ENCODE measurements around the gene OR6K2.

The OR6K2 gene

DNA sequence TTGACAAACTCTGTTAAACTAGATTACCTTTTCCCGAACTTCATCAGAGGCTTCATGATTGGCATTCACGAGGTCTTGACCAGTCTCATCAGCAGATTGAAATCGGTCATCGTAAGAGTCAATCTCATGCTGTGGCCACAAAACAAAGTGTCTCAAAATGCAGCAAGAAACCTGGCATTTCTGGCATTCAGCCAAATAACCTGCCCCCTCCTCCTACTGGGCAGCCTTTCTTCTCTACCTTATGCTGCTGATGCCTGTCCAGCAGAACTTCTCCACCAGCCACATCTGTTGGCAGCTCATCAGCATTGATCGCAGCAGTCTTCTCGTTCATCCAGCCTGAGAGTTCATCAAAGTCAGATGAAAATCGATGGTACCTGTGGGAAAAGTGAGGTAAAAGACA, 26.1 kb downstream of the OR6K2 start:
- TF ChIP-seq CTCF (conservative IDR thresholded peaks at IDR 0.05; ENCODE audit: low read depth, low read length) = no peak

DNA sequence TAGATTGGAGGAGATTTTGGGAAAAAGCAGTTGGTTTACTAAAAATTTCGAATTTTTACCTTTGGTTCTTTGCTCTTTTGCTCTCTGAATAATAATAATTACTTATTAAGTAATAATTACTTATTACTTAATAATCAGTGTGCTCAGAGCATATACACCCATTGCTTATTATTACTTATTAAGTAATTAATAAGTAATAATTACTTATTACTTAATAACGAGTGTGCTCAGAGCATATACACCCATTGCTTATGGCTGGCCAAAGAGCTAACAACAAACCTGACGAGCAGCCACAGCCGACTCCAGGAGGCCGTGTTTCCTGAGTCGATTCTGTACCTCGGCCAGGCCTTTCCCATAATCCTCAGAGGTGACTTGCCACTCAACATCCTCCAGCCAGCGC, 34.4 kb downstream of the OR6K2 start:
- TF ChIP-seq CTCF (conservative IDR thresholded peaks at IDR 0.05; ENCODE audit: low read depth, low read length) = no peak
- H3K4me3 ChIP-seq (ENCODE audit: low read depth, low read length) = no peak overlapping the region
- no peak for DNase-seq (ENCODE audit: low read depth)

More for the DNA sequence above, 26.1 kb downstream of the OR6K2 start:
- DNase-seq (ENCODE audit: low read depth) = no peak
- no peak overlapping the region for H3K4me3 ChIP-seq (ENCODE audit: low read depth, low read length)

DNA sequence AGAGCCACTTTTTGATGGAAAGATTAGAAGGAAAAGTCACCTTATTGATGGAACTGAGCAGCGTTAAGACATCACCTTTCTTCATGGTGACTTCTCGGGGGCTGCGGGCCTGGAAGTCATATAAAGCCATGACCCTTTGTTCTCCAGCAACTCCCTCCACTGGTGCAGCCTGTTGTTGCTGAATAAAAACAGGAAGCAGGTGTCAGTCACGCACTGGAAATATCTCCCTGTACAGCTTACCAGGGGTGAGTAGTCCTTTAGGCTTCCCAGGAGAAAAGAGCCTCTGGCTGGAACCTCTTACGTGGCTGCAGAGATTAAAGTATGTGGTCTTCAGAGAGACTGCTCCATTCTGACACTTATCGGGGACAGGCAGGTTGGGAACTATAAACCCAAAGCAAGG, 45.9 kb downstream of the OR6K2 start:
- DNase-seq (ENCODE audit: low read depth) = no peak
- H3K4me3 ChIP-seq (ENCODE audit: low read depth, low read length) = no peak overlapping the region
- no peak for TF ChIP-seq CTCF (conservative IDR thresholded peaks at IDR 0.05; ENCODE audit: low read depth, low read length)

DNA sequence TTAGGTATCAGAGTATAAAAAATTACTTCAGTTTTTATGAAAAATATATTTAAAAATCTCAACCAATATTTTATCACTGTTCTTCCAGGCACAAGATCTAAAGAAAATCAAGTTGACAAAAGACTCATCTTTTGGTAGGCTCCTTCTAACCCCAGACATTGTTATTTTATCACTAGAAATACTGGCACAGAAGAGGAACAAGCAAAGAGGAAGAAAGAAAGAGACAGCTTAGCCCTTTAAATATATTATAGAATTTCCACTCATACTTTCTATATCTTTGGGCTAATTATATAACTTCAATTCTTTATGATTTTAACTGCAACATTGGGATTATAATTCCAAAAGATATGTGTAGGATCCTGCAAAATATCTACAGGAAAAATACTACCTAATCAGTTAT, 46.4 kb downstream of the OR6K2 start:
- TF ChIP-seq CTCF (conservative IDR thresholded peaks at IDR 0.05; ENCODE audit: low read depth, low read length) = no peak
- no peak for DNase-seq (ENCODE audit: low read depth)
- H3K4me3 ChIP-seq (ENCODE audit: low read depth, low read length) = no peak overlapping the region

DNA sequence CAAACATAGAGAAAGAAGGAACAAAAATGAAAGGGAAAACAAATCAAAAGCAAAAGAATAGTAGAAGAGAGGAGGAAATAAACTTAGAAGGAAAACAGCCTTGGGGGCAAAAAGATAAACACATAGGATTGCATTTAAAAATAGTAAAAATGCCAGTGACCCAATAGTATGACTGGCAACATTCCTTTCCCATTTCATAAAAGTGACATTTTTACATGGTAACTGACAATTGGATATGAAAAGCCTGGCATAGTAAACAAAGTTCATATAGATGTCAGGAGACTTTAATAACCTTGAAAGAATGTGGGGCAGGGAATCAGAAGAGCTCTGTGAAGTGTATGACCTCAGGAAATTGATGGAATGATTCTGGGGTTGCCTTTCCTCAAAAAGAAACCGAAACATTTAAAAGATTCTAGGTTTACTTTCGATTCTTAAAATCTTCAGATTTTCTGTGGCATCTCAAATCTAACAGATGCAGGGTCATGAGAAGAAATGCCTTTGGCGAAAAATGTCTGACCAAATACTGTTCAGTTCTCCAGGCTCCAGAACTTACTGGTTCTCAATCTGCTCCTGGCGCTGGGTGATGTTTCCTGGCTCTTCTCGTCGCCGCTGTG, 47.6 kb downstream of the OR6K2 start:
- DNase-seq (ENCODE audit: low read depth) = no peak
- no peak overlapping the region for H3K4me3 ChIP-seq (ENCODE audit: low read depth, low read length)
- TF ChIP-seq CTCF (conservative IDR thresholded peaks at IDR 0.05; ENCODE audit: low read depth, low read length) = no peak

All from choroid plexus epithelial cell (primary cell).